Naive thymus-derived CD8-positive, alpha-beta T cell (primary cell): ENCODE measurements around the gene ADM. TPM values are rescaled to one million over a fixed set of nuclear protein-coding genes. Genes with fewer than 3 reads are reported as not detected.

Experiments used
- ATAC-seq, 2 donors: fragments of 150-1000 bp; cut with Tn5 transposase in 1 of 2; sonication (Bioruptor Pico), chemical (Tn5 transposase) in 1 of 2; 1 replicate in 1 of 2; 2 replicates in 1 of 2; pipeline ENCODE4 v1.10.0; 2021; ENCODE audit warnings: mild to moderate bottlenecking in 2 of 2, moderate library complexity in 2 of 2
- POLR2A ChIA-PET: fragments of 350-600 bp; sonication (Branson Sonifier 250); formaldehyde crosslinking; loops from one replicate; lab custom pipeline; 2021; ENCODE audit warnings: antibody characterized with exemption; lab: Charles Lee
- DNase-seq, 10 donors: peaks; one replicate each; pipeline versions ENCODE4 v3.0.0 to v3.0.0-alpha.2; 2020 to 2022
- H3K27ac Mint-ChIP-seq, 10 donors: one replicate each; pipeline ENCODE4 v1.8.0; 2020 to 2022; ENCODE audit warnings: mild to moderate bottlenecking in 10 of 10, mixed read lengths in 10 of 10, moderate library complexity in 4 of 10, inconsistent platforms in 1 of 10
- H3K27me3 Mint-ChIP-seq, 5 donors: one replicate each; pipeline ENCODE4 v1.8.0; 2021 to 2022; ENCODE audit warnings: mixed read lengths in 5 of 5
- H3K36me3 Mint-ChIP-seq, 3 donors: one replicate each; pipeline ENCODE4 v1.8.0; 2020 to 2022; ENCODE audit warnings: mixed read lengths in 3 of 3, mild to moderate bottlenecking in 2 of 3, inconsistent platforms in 1 of 3
- H3K4me1 Mint-ChIP-seq, 4 donors: one replicate each; pipeline ENCODE4 v1.8.0; 2021 to 2022; ENCODE audit warnings: mixed read lengths in 4 of 4
- H3K4me3 Mint-ChIP-seq, 10 donors: one replicate each; pipeline ENCODE4 v1.8.0; 2020 to 2022; ENCODE audit warnings: mild to moderate bottlenecking in 10 of 10, mixed read lengths in 10 of 10, moderate library complexity in 6 of 10, inconsistent platforms in 1 of 10
- H3K9me3 Mint-ChIP-seq, 9 donors: one replicate each; pipeline ENCODE4 v1.8.0; 2020 to 2022; ENCODE audit warnings: mixed read lengths in 9 of 9, mild to moderate bottlenecking in 3 of 9, inconsistent platforms in 1 of 9, moderate library complexity in 1 of 9
- polyA plus RNA-seq, 3 donors: library from polyadenylated mRNA; unstranded; fragments of 300-500 nt; fragmentation: Illumina TruSeq; gene quantifications; one replicate each; pipeline ENCODE4 v1.2.3, GENCODE V29; 2021
- total RNA-seq, 8 experiments: library from RNA in 2 of 8; stranded (reverse) in 2 of 8; gene quantifications; one replicate each; pipeline ENCODE4 v1.2.3 and lab custom pipeline; 2021 to 2026

ADM gene
- total and polyA plus RNA-seq, 5 experiments from 2014 or later: 0.15 to 0.91 (median 0.77) TPM; not detected in 2

DNA sequence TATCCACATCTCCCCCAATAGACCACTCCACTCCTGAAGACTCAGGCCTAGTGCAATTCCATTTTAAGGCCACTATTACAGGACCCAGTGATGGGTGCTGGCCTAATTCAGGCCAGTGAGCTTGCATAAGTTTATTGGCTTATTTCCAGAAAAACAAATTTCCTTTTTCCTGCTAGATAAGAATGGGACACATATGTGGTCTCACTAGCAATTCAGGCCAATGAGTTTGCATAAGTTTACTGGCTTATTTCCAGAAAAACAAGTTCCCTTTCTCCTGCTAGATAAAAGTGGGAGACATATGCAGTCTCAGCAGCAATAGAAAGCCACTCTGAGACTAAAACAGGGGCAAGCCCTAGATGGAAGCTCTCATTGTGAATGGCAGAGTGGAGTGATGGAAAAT is 22.4 kb downstream of the ADM start:
- Mint-ChIP-seq H3K36me3 (no peaks in the 10 kb centered on the region), H3K4me1 (peaks cover 0 to 6% (median 1%) of the 10 kb centered on the region in 4 donors), H3K27ac (no peak overlapping the region), H3K4me3 (no peak overlapping the region), H3K9me3 (no peaks in the 10 kb centered on the region), H3K27me3 (peaks cover 3 to 16% (median 5%) of the 10 kb centered on the region in 5 donors)
- ATAC-seq (no peak), DNase-seq (no peak)
- POLR2A ChIA-PET: no interaction called here

DNA sequence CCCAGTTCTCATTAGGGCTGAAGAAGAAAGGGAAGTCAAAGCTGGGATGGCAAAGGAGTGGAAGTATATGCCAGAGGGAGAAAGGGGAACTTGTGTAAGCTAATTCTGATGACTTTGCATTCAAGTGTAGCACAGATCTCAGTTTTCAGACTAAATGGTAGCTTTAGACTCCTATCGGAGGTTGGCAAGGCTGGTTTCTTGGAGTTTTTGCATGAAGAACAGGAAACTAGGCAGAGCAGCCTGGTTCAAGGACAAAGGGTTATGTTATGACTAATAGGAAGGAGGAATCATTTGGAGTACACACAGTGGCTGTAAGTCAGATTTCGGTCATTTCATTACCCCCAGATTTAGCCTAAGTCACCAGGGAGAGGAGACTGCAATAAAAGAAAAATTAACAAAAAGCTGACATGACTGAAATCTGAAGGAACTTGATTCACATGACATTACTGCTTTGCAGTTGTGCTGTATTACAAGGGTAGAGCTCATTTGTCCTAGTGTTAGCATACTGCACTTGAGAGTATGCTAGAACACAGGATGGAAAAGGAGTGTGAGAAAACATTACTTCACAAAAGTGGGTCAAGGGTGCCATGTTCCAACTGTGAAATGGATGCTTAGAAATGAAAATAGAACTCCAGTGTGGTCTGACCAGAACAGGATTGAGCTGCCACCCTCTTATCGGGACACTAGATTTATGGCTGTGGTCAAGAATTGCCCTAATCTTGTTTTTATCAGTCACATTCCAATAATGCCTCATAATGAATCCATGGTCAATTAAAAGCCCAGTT is 23.6 kb downstream of the ADM start:
- H3K27ac Mint-ChIP-seq: no peak overlapping the region
- H3K36me3 Mint-ChIP-seq: no peaks in the 10 kb centered on the region
- POLR2A ChIA-PET: no interaction called here
- DNase-seq (no peak), ATAC-seq (no peak)
- H3K4me1 Mint-ChIP-seq: no peaks in the 10 kb centered on the region
- H3K9me3 Mint-ChIP-seq: no peaks in the 10 kb centered on the region
- no peak overlapping the region for H3K4me3 Mint-ChIP-seq
- peaks cover 3 to 7% (median 5%) of the 10 kb centered on the region in 5 donors for H3K27me3 Mint-ChIP-seq

DNA sequence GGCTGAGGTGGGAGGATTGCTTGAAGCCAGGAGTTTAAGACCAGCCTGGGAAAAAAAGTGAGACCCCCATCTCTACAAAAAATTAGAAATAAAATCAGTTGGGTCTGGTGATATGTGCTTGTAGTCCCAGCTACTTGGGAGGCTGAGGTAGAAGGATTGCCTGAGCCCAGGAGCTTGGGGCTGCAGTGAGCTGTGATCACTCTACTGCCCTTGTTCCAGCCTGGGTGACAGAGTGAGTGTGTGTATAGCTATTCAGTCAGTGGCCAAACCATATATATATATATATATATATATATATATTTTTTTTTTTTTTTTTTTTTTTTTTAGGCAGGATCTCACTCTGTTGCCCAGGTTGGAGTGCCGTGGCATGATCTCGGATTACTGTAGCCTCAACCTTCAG is 24.5 kb downstream of the ADM start:
- Mint-ChIP-seq H3K9me3 (no peaks in the 10 kb centered on the region), H3K4me3 (no peak overlapping the region), H3K27me3 (peaks cover 1 to 6% (median 3%) of the 10 kb centered on the region in 5 donors), H3K27ac (no peak overlapping the region), H3K4me1 (no peaks in the 10 kb centered on the region), H3K36me3 (no peaks in the 10 kb centered on the region)
- ATAC-seq (no peak), DNase-seq (no peak)
- POLR2A ChIA-PET: no interaction called here

DNA sequence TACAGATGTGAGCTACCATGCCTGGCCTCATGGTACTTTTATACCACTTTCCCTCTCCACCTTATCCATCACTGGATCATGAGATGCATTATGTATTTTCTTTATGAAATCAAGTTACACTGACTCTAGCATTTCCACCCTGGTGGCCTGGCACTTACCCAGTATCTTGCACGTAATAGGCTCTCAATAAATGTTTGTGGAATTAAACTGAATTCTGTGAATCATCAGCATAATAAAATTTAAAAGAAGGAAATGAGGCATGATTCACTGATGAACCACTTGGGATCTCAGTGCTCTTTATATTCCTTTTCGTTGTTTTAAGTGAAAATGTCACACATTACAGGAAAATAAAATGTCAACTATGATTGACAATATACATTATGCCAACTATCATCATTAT is 25.1 kb downstream of the ADM start:
- peaks cover 3 to 12% (median 6%) of the 10 kb centered on the region in 5 donors for H3K27me3 Mint-ChIP-seq
- POLR2A ChIA-PET: no interaction called here

DNA sequence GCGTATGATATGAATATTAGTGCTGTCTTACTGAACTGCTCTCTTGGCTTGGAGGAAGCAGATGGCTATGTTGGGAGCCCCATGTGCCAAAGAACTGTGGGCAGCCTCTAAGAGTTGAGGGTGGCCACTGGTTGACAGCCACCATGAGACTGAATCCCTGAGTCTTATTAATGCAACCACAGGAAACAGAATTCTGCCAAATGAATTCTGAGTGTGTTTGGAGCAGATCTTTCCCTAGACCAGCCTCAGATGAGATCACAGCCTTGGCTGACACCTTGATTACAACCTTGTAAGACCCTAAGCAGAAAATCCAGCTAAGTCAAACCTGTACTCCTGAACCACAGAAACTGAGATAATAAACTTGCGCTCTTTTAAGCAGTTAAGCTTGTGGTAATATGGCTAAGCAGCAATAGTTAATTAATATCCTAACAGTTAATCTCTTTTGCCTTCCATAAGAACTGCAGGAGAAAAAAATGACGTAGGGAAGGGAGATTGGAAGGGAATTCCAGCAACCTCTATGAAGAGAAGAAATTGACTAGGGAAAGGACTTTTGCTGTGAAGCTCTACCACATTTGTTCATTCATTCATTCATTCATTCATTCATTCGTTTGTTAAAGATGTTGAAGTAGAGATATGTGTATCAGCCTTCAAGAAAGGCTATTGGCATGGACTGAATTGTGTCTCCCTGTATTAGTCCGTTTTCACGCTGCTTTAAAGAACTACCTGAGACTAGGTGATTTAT is 26.8 kb downstream of the ADM start:
- H3K9me3 Mint-ChIP-seq: no peaks in the 10 kb centered on the region
- H3K4me3 Mint-ChIP-seq: no peak overlapping the region
- DNase-seq: no peak
- ATAC-seq: no peak
- H3K36me3 Mint-ChIP-seq: no peaks in the 10 kb centered on the region
- peaks cover 4 to 12% (median 7%) of the 10 kb centered on the region in 5 donors for H3K27me3 Mint-ChIP-seq
- POLR2A ChIA-PET: no interaction called here
- H3K4me1 Mint-ChIP-seq: no peaks in the 10 kb centered on the region
- no peak overlapping the region for H3K27ac Mint-ChIP-seq

More for the DNA sequence above, 25.1 kb downstream of the ADM start:
- H3K4me3 Mint-ChIP-seq: no peak overlapping the region
- ATAC-seq (no peak), DNase-seq (no peak)
- no peak overlapping the region for H3K27ac Mint-ChIP-seq
- no peaks in the 10 kb centered on the region for H3K36me3 Mint-ChIP-seq
- no peaks in the 10 kb centered on the region for H3K9me3 Mint-ChIP-seq
- H3K4me1 Mint-ChIP-seq: no peaks in the 10 kb centered on the region

DNA sequence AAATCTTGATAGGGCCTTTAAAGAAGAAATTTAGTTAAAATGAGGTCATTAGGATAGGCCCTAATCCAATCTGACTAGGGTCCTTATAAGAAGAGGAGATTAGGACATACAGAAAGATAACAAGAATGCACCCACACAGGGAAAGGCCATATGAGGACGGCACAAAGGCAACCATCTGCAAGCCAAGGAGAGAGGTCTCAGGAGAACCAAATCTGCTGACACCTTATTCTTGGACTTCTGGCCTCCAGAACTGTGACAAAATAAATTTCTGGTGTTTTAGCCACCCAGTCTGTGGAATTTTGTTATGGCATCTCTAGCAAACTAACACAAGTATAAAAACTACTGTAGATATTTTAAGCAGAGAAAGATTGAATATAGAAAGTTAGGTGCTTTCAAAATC is 28.6 kb downstream of the ADM start:
- Mint-ChIP-seq H3K36me3 (no peaks in the 10 kb centered on the region), H3K27me3 (peaks cover 5 to 14% (median 11%) of the 10 kb centered on the region in 5 donors), H3K27ac (no peak overlapping the region), H3K4me1 (no peaks in the 10 kb centered on the region), H3K9me3 (no peaks in the 10 kb centered on the region), H3K4me3 (no peak overlapping the region)
- ATAC-seq (no peak), DNase-seq (no peak)
- POLR2A ChIA-PET: no interaction called here

DNA sequence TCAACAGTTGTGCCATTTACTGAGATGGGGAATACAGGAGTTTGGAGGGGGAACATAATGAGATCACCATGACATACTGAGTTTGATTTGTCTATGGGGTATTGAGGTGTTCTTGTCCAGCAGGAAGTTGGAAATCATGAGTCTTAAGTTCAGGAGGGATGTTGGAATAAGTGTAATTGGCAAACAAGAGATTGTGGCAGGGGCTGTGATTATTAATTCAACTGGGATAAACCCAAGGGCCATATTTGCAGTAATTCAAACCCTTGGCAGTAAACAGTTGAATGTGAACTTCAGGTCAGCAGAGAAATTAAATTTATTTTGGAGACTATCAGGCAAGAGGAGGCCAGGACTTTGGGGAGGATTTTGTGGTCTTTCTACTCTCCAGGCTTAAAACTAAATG is 33.4 kb downstream of the ADM start:
- no peaks in the 10 kb centered on the region for H3K4me1 Mint-ChIP-seq
- H3K27me3 Mint-ChIP-seq: peaks cover 8 to 38% (median 17%) of the 10 kb centered on the region in 5 donors
- H3K9me3 Mint-ChIP-seq: no peaks in the 10 kb centered on the region
- no peak for DNase-seq
- POLR2A ChIA-PET: no interaction called here
- H3K27ac Mint-ChIP-seq: no peak overlapping the region
- H3K4me3 Mint-ChIP-seq: no peak overlapping the region
- ATAC-seq: no peak
- H3K36me3 Mint-ChIP-seq: no peaks in the 10 kb centered on the region

DNA sequence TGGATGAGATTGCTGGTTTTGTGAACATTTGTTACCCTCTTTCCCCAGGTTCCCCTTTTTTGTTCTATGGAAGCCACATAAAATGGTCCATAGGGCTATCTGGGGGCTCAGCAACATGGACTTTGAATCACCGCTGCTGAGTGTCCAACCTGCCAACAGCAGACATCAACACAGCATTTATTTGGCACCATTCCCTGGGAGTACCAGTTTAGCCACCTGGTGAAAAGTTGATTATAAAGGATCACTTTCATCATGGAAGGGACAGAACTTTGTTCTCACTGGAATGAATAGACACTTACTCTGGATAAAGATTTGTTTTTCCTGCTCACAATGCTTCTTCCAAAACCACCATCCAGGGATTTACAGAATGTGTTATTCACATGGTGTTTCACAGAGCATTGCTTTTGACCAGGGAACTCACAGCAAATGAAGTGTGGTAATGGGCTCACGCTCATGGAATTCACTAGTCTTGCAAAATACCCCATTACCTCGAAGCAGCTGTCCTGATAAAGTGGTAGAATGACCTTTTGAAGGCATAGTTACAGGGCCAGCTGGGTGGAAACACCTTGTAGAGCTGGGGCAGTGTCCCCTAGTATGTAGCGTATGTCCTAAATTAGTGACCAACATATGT is 43.9 kb downstream of the ADM start:
- Mint-ChIP-seq H3K27me3 (peaks cover 0 to 9% (median 3%) of the 10 kb centered on the region in 5 donors), H3K9me3 (peaks cover 0 to 3% (median 0%) of the 10 kb centered on the region in 9 donors), H3K4me3 (no peak overlapping the region), H3K4me1 (no peaks in the 10 kb centered on the region), H3K36me3 (no peaks in the 10 kb centered on the region), H3K27ac (no peak overlapping the region)
- no peak for ATAC-seq
- POLR2A ChIA-PET: no interaction called here
- no peak for DNase-seq

DNA sequence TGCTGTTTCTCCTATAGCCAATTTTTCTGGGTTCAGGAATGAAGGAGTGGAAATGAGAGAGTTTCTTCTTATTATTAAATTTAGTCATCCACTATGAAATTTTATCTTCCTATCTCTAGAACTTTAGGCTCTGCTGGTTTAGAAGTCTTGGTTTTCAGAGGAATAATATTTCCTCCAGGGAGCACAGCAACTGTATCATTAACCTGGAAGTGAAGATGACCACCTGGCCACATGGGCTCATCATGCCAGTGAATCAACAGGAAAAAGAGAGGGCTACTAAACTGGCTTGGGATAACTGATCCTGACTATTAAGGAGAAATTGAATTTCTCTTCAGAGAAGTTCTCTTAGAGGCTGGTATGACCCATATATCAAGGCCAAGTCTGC is 44.4 kb downstream of the ADM start:
- POLR2A ChIA-PET: no interaction called here
- ATAC-seq (no peak), DNase-seq (no peak)
- H3K27ac Mint-ChIP-seq: no peak overlapping the region
- peaks cover 3 to 6% (median 3%) of the 10 kb centered on the region in 5 donors for H3K27me3 Mint-ChIP-seq
- H3K9me3 Mint-ChIP-seq: peaks cover 0 to 3% (median 0%) of the 10 kb centered on the region in 9 donors
- H3K36me3 Mint-ChIP-seq: no peaks in the 10 kb centered on the region
- H3K4me1 Mint-ChIP-seq: no peaks in the 10 kb centered on the region
- H3K4me3 Mint-ChIP-seq: no peak overlapping the region

DNA sequence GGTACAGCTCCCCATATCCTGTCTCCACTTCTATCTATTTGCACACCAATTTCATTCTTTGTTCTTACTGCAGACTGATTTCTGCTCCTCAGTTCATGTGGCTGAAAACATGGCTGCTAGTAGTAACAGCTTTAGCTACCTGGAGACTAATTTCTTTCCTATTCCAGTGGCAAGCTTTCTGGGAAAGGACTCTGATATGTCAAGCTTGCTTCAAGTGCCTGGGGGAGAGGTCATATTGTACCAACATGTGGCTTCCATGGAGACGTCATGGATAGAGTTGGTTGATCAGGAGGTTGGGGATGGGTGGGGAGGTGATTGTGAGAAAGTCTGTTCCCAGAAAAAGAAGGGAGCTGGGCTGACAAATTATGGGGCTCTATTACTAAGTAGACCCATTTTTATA is 44.9 kb downstream of the ADM start:
- ATAC-seq (no peak), DNase-seq (no peak)
- no peak overlapping the region for H3K4me3 Mint-ChIP-seq
- peaks cover 0 to 3% (median 0%) of the 10 kb centered on the region in 9 donors for H3K9me3 Mint-ChIP-seq
- POLR2A ChIA-PET: no interaction called here
- H3K4me1 Mint-ChIP-seq: no peaks in the 10 kb centered on the region
- H3K27me3 Mint-ChIP-seq: peaks cover 3 to 8% (median 6%) of the 10 kb centered on the region in 5 donors
- no peak overlapping the region for H3K27ac Mint-ChIP-seq
- no peaks in the 10 kb centered on the region for H3K36me3 Mint-ChIP-seq

DNA sequence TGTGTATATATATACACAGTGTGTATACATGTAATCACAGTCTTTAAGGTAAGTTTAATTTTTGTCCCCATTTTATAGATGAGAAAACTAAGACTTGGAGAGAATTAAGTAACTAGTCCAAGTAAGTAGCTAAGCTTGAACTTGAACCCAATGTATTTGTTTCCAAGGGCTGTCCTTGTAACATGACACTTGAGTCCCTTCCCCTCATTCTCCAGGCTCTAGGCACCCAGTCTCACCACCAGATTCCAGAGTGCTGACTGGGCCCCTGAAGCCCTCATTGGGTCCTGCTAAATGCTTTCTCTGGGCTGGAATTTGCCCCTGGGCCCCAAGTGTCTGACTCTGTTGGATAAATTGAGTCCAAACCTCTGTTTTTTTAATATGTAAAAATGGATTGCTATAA is 45.5 kb downstream of the ADM start:
- peaks cover 0 to under 1% (median 0%) of the 10 kb centered on the region in 9 donors for H3K9me3 Mint-ChIP-seq
- peaks cover 4 to 11% (median 4%) of the 10 kb centered on the region in 5 donors for H3K27me3 Mint-ChIP-seq
- H3K36me3 Mint-ChIP-seq: no peaks in the 10 kb centered on the region
- ATAC-seq (no peak), DNase-seq (no peak)
- no peak overlapping the region for H3K27ac Mint-ChIP-seq
- no peaks in the 10 kb centered on the region for H3K4me1 Mint-ChIP-seq
- H3K4me3 Mint-ChIP-seq: no peak overlapping the region
- POLR2A ChIA-PET: no interaction called here

DNA sequence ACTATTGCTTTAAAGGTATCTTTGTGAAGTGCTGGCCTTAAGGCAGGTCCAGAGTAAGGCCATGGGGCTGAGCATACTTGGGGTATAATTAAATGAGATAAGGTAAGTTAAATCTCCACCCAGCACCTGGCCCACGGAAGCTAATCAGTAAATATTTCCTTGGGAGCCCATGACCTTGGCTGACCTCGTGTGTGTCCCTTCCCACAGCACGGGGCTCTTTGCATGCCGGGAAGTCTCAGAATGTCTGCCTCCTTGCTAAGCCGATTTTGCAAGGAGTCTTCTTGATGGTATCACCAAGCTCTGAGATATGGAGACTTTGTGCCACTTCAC is 46.5 kb downstream of the ADM start:
- Mint-ChIP-seq H3K27me3 (peaks cover 5 to 21% (median 8%) of the 10 kb centered on the region in 5 donors), H3K4me1 (no peaks in the 10 kb centered on the region), H3K4me3 (no peak overlapping the region), H3K36me3 (no peaks in the 10 kb centered on the region), H3K27ac (no peak overlapping the region), H3K9me3 (no peaks in the 10 kb centered on the region)
- ATAC-seq (no peak), DNase-seq (no peak)
- POLR2A ChIA-PET: no interaction called here
